ENCODE results near the gene HS3ST3B1. TPM values are rescaled to one million over a fixed set of nuclear protein-coding genes. Genes with fewer than 3 reads are reported as not detected.

Gene HS3ST3B1
- total RNA-seq (1 to 10 TPM; 3.9 to 9.9 (median 6.9) TPM), polyA plus RNA-seq (1 to 10 TPM; 3.2 to 5.6 TPM)
- long read RNA-seq, donor 1, full-length matches to known transcripts, result 5 of 6 reads
- long read RNA-seq, donor 1, partial matches to known transcripts, result 0 of 6 reads
- long read RNA-seq, donor 1, other reads (novel, unspliced or antisense), result 1 of 6 reads
- long read RNA-seq, donor 2, result 0 reads
- long read RNA-seq, donor 3, full-length matches to known transcripts, result 6 of 9 reads
- long read RNA-seq, donor 3, partial matches to known transcripts, result 1 of 9 reads
- long read RNA-seq, donor 3, other reads (novel, unspliced or antisense), result 2 of 9 reads

- H3K36me3 ChIP-seq, result no peaks in the 10 kb centered on the region
- WGBS, 3 donors, result 0 to 1% (median 0%) methylated on average over 48 to 49 of the region's 49 CpGs
- DNase-seq, result peak; percentile 97 to 99 (median 99)
- intact Hi-C loops (cut with DNase I), result loop anchor here in 3 of 4 donors (5.0 to 10.0 kb wide), 3 partner anchors 696 to 1276 kb away; partner anchors contain the start of gene HS3ST3A1 (in 2 of the 3)
- H3K27ac ChIP-seq, result peak within 1 kb of the TSS; percentile 62 to 76
- H3K9me3 ChIP-seq, result no peaks in the 10 kb centered on the region
- no peaks in the 10 kb centered on the region for H3K27me3 ChIP-seq
- peak within 1 kb of the TSS; percentile 48 for H3K4me3 ChIP-seq
- H3K4me1 ChIP-seq (ENCODE audit: insufficient read depth), result peaks cover 9% of the 10 kb centered on the region
- TF ChIP-seq EP300 (IDR thresholded peaks at IDR 0.05) (no peak), CTCF (IDR thresholded peaks at IDR 0.05) (peak in 1 of 3 donors; percentile 51), POLR2A (IDR thresholded peaks at IDR 0.05) (peak; percentile 39)
Observed at GRCh38 chr17:14300575-14301278, at the start of gene HS3ST3B1. TSS of gene HS3ST3B1 (plus strand) at chr17:14301081. CDS start at chr17:14301519, 438 bp downstream.

DNA sequence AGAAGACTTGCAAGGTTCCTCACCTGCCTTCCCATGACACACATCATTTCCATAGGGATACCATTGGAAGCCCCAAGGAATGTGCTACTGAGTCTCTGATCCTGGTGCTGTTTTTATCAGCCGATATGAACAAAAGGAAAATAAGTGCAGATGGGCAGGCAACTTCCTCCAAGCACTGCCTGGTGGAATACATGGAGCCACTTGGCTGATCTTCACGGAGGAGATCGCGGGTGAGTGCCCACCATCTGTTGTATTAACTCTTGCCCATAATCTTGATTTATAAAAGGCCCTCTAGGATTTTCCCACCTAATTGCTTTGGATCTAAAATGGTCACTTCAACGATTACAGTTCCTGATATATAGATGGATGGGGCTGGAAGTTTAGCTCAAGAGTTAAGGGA is 39.5 kb upstream of the HS3ST3B1 start:
- no peaks in the 10 kb centered on the region for H3K36me3 ChIP-seq
- TF ChIP-seq CTCF (IDR thresholded peaks at IDR 0.05), result no peak
- WGBS, 3 donors, result 89 to 95% (median 92%) methylated on average over 5 of the region's 5 CpGs
- H3K4me1 ChIP-seq (ENCODE audit: insufficient read depth), result no peaks in the 10 kb centered on the region
- H3K4me3 ChIP-seq, result no peak overlapping the region
- H3K27me3 ChIP-seq, result no peaks in the 10 kb centered on the region
- intact Hi-C loops (cut with DNase I), result no loop called here
- no peak overlapping the region for H3K27ac ChIP-seq
- DNase-seq, result no peak
- no peaks in the 10 kb centered on the region for H3K9me3 ChIP-seq

DNA sequence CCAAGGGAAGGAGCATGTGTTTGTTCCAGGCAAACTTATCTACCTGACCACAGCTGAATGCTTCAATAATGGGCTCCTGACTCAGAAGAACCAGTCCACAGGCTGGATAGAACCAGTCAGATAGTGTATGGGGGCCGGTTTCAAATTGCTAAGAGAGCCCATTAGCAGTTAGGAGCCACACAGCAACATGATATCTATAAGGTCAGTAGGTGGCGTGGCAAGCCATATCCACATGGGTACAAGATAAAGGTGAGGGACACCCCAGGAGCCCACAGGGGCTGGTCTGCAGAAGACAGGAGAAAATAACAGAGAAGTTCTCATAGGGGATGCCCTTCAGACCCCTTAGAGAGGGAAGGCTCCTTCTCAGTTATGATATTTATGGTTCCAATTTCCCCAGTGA is 32.6 kb upstream of the HS3ST3B1 start:
- TF ChIP-seq EP300 (IDR thresholded peaks at IDR 0.05), result no peak
- TF ChIP-seq POLR2A (IDR thresholded peaks at IDR 0.05), result no peak
- TF ChIP-seq CTCF (IDR thresholded peaks at IDR 0.05), result no peak
- H3K27me3 ChIP-seq, result no peaks in the 10 kb centered on the region
- no peak for DNase-seq
- H3K4me1 ChIP-seq (ENCODE audit: insufficient read depth), result no peaks in the 10 kb centered on the region
- H3K9me3 ChIP-seq, result no peaks in the 10 kb centered on the region
- H3K36me3 ChIP-seq, result no peaks in the 10 kb centered on the region
- WGBS, 3 donors, result 68 to 83% (median 76%) methylated on average over 2 of the region's 2 CpGs
- intact Hi-C loops (cut with DNase I), result no loop called here
- no peak overlapping the region for H3K27ac ChIP-seq
- no peak overlapping the region for H3K4me3 ChIP-seq

- intact Hi-C loops (cut with DNase I), result no loop called here
- DNase-seq, result no peak
- Histone ChIP-seq H3K36me3 (no peaks in the 10 kb centered on the region), H3K9me3 (no peaks in the 10 kb centered on the region), H3K27ac (no peak overlapping the region), H3K27me3 (no peaks in the 10 kb centered on the region), H3K4me3 (no peak overlapping the region), H3K4me1 (ENCODE audit: insufficient read depth) (no peaks in the 10 kb centered on the region)
- TF ChIP-seq EP300 (IDR thresholded peaks at IDR 0.05) (no peak), POLR2A (IDR thresholded peaks at IDR 0.05) (no peak), CTCF (IDR thresholded peaks at IDR 0.05) (no peak)
- WGBS, 3 donors, result 41 to 53% (median 52%) methylated on average over 5 of the region's 5 CpGs
Observed at GRCh38 chr17:14269473-14269872, 31.4 kb upstream of the HS3ST3B1 start.

Data from ovary (tissue), 10 donors.